Keratinocyte (primary cell): ENCODE measurements around the gene TMEM132E. TPM values are rescaled to one million over a fixed set of nuclear protein-coding genes. Genes with fewer than 3 reads are reported as not detected.
"Not testable (repeated sequence)": the region's sequence is repeated elsewhere in the genome, so short reads cannot be mapped to it uniquely, and the experiment has no call there.

Experiments
- DNase-seq: peaks from one replicate; pipeline ENCODE4 v3.0.0-alpha.2; 2011; ENCODE audit warnings: low read depth, missing footprints, low spot score
- FAIRE-seq: peaks from 2 replicates; lab custom pipeline; 2011; peaks lifted over from hg19 to GRCh38; lab: Jason Lieb, UNC
- H2AFZ ChIP-seq: 2 replicates; pipeline ENCODE4 v1.6.0; 2012; ENCODE audit warnings: low read length, control low read depth, inconsistent platforms; ENCODE audit not compliant: control insufficient read depth
- H3K27ac ChIP-seq: 2 replicates; pipeline ENCODE4 v1.5.1; 2011; ENCODE audit warnings: low read length; ENCODE audit not compliant: control insufficient read depth, insufficient read depth
- H3K27me3 ChIP-seq: 3 replicates; pipeline ENCODE4 v1.6.0; 2011; ENCODE audit warnings: low read length; ENCODE audit not compliant: control insufficient read depth, insufficient read depth; ENCODE audit errors: extremely low read depth
- H3K36me3 ChIP-seq, 2 experiments: 2 replicates in 1 of 2; 3 replicates in 1 of 2; pipeline ENCODE4 v1.5.1; 2011; ENCODE audit warnings: low read length in 2 of 2, mild to moderate bottlenecking in 1 of 2; ENCODE audit not compliant: control insufficient read depth in 2 of 2, insufficient read depth in 2 of 2; ENCODE audit errors: extremely low read depth in 1 of 2
- H3K4me1 ChIP-seq: 3 replicates; pipeline ENCODE4 v1.5.1; 2011; ENCODE audit warnings: low read length; ENCODE audit not compliant: control insufficient read depth, insufficient read depth; ENCODE audit errors: extremely low read depth
- H3K4me2 ChIP-seq: 3 replicates; pipeline ENCODE4 v1.6.0; 2011; ENCODE audit warnings: low read depth, low read length; ENCODE audit not compliant: control insufficient read depth, insufficient read depth; ENCODE audit errors: extremely low read depth
- H3K4me3 ChIP-seq, 3 experiments: fragments of 200-600 bp in 1 of 3; sonication (generic) in 1 of 3; 2 replicates in 2 of 3; 3 replicates in 1 of 3; pipeline ENCODE4 v1.5.1; 2011 to 2016; ENCODE audit warnings: low read length in 3 of 3, mild to moderate bottlenecking in 3 of 3, control low read depth in 2 of 3, inconsistent platforms in 1 of 3, low read depth in 1 of 3, mixed read lengths in 1 of 3, mixed run types in 1 of 3, moderate library complexity in 1 of 3; ENCODE audit not compliant: control insufficient read depth in 2 of 3, insufficient read depth in 2 of 3; ENCODE audit errors: extremely low read depth in 1 of 3
- H3K79me2 ChIP-seq: 2 replicates; pipeline ENCODE4 v1.6.0; 2012; ENCODE audit warnings: low read length; ENCODE audit not compliant: control insufficient read depth, insufficient read depth
- H3K9ac ChIP-seq: 3 replicates; pipeline ENCODE4 v1.6.0; 2011; ENCODE audit warnings: low read length; ENCODE audit not compliant: control insufficient read depth, insufficient read depth; ENCODE audit errors: extremely low read depth
- H3K9me1 ChIP-seq: 3 replicates; pipeline ENCODE4 v1.6.0; 2011; ENCODE audit warnings: low read length; ENCODE audit not compliant: control insufficient read depth, insufficient read depth; ENCODE audit errors: extremely low read depth
- H3K9me3 ChIP-seq: 2 replicates; pipeline ENCODE4 v1.5.1; 2012; ENCODE audit warnings: low read depth, low read length; ENCODE audit not compliant: control insufficient read depth
- H4K20me1 ChIP-seq: 3 replicates; pipeline ENCODE4 v1.6.0; 2011; ENCODE audit warnings: low read length; ENCODE audit not compliant: control insufficient read depth, insufficient read depth; ENCODE audit errors: extremely low read depth
- CTCF ChIP-seq, 3 experiments: IDR thresholded peaks in 1 of 3; conservative IDR thresholded peaks in 1 of 3; optimal IDR thresholded peaks in 1 of 3; 2 replicates in 2 of 3; 3 replicates in 1 of 3; pipeline versions ENCODE3 to v1.5.1; 2011; ENCODE audit warnings: low read length in 3 of 3, mild to moderate bottlenecking in 3 of 3, moderate library complexity in 2 of 3, control low read depth in 1 of 3, inconsistent platforms in 1 of 3; ENCODE audit not compliant: insufficient read depth in 2 of 3; ENCODE audit errors: extremely low read depth in 1 of 3
- EZH2 ChIP-seq: IDR thresholded peaks from one replicate; pipeline ENCODE4 v1.6.1; 2012; ENCODE audit warnings: inconsistent platforms, mild to moderate bottlenecking, low read length, moderate library complexity
- dilution Hi-C: fragments of 300-500 bp; cut with MboI; formaldehyde crosslinking; loops from one replicate; pipeline ENCODE4 v1.7.0; 2020; ENCODE audit warnings: low sequenced_read_pairs; ENCODE audit not compliant: extremely low pct_ligation_motif_present
- polyA plus RNA-seq, 5 experiments: library from polyadenylated mRNA; depleted of rRNA in 3 of 5; stranded (reverse) in 3 of 5; stranded (forward) in 1 of 5; unstranded in 1 of 5; fragments of >200 nt; gene quantifications; 1 replicate in 1 of 5; 2 replicates in 3 of 5; 3 replicates in 1 of 5; pipeline versions ENCODE4 v1.2.1 to v1.2.3, GENCODE V29; 2011 to 2012; ENCODE audit warnings: missing spikeins in 2 of 5, low read depth in 1 of 5, low replicate concordance in 1 of 5

TMEM132E gene
- polyA plus RNA-seq, 1 donor (not counting 4 experiments of a cell fraction or from before 2014, with no cell fraction given), result not detected

DNA sequence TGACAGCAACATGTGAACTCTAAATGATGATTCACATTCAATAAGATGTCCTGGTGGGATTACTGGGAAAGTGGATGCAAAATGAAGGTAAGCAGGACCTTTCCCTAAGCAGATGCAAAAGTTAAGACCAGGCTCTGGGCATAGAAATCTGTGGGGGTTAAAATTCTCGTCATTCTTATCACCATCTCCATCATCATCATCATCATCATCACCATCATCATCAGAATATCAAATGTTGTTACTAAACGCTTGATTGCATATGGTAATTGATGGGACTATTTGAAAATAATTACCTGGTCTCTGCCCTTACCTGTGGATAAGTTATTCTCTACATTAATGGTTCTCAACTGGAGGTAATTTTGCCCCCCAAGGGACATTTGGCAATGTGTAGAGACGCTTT, 41.9 kb upstream of the TMEM132E start:
- dilution Hi-C loops, result no loop called here
- TF ChIP-seq EZH2 (no peak), CTCF (optimal IDR thresholded peaks at IDR 0.05 in 1 of 3, IDR thresholded peaks at IDR 0.05 in 1 of 3, conservative IDR thresholded peaks at IDR 0.05 in 1 of 3; ENCODE audit: extremely low read depth in 1 of 3, insufficient read depth in 2 of 3, low read length in 3 of 3) (no peak)

GRCh38 chr17:34538582-34538981, 40.8 kb upstream of the TMEM132E start:
- H3K4me2 ChIP-seq, dilution Hi-C loops, H3K4me1 ChIP-seq, H3K9me1 ChIP-seq, FAIRE-seq, H3K27me3 ChIP-seq, H3K79me2 ChIP-seq, H4K20me1 ChIP-seq, H3K9ac ChIP-seq, DNase-seq, H3K27ac ChIP-seq, H3K4me3 ChIP-seq, H3K9me3 ChIP-seq, H3K36me3 ChIP-seq, H2AFZ ChIP-seq: not testable (repeated sequence)

More for the DNA sequence above, 41.9 kb upstream of the TMEM132E start:
- no peak overlapping the region for H3K4me3 ChIP-seq
- no peak overlapping the region for H3K4me2 ChIP-seq
- no peak overlapping the region for H3K27ac ChIP-seq
- H3K9me3 ChIP-seq, result no peaks in the 10 kb centered on the region
- no peak overlapping the region for H2AFZ ChIP-seq
- H3K9ac ChIP-seq, result no peak overlapping the region
- no peaks in the 10 kb centered on the region for H3K9me1 ChIP-seq
- H4K20me1 ChIP-seq, result no peaks in the 10 kb centered on the region
- FAIRE-seq, result no peak
- no peaks in the 10 kb centered on the region for H3K79me2 ChIP-seq
- DNase-seq, result no peak
- H3K27me3 ChIP-seq, result peaks cover 5% of the 10 kb centered on the region
- no peaks in the 10 kb centered on the region for H3K4me1 ChIP-seq
- H3K36me3 ChIP-seq, result no peaks in the 10 kb centered on the region

GRCh38 chr17:34539881-34540280, 39.5 kb upstream of the TMEM132E start:
- TF ChIP-seq EZH2 (no peak), CTCF (optimal IDR thresholded peaks at IDR 0.05 in 1 of 3, IDR thresholded peaks at IDR 0.05 in 1 of 3, conservative IDR thresholded peaks at IDR 0.05 in 1 of 3; ENCODE audit: extremely low read depth in 1 of 3, insufficient read depth in 2 of 3, low read length in 3 of 3) (no peak)
- H3K9me1 ChIP-seq, result no peaks in the 10 kb centered on the region
- H3K9ac ChIP-seq, result no peak overlapping the region
- no peak overlapping the region for H3K4me2 ChIP-seq
- H4K20me1 ChIP-seq, result no peaks in the 10 kb centered on the region
- dilution Hi-C loops, result no loop called here
- H3K4me3 ChIP-seq, result no peak overlapping the region
- peaks cover 3% of the 10 kb centered on the region for H3K27me3 ChIP-seq
- no peaks in the 10 kb centered on the region for H3K36me3 ChIP-seq
- no peak overlapping the region for H3K27ac ChIP-seq
- no peak overlapping the region for H2AFZ ChIP-seq
- no peaks in the 10 kb centered on the region for H3K9me3 ChIP-seq
- FAIRE-seq (no peak), DNase-seq (no peak)
- no peaks in the 10 kb centered on the region for H3K4me1 ChIP-seq
- no peaks in the 10 kb centered on the region for H3K79me2 ChIP-seq
